ENCODE measurements around the gene FUOM. TPM values are rescaled to one million over a fixed set of nuclear protein-coding genes. Genes with fewer than 3 reads are reported as not detected.

The FUOM gene
- total RNA-seq, 1 donor from 2014 or later, result 5.1 TPM

GRCh38 chr10:133338080-133339071, 19.4 kb downstream of the FUOM start:
- Histone ChIP-seq H3K27me3 (ENCODE audit: low read depth) (peaks cover 91% of the 10 kb centered on the region), H3K9me3 (replicated peaks) (no peaks in the 10 kb centered on the region), H3K4me1 (peaks cover 23% of the 10 kb centered on the region), H3K27ac (replicated peaks) (no peak overlapping the region), H3K36me3 (no peaks in the 10 kb centered on the region), H3K4me3 (no peak overlapping the region)
- intact Hi-C loops (cut with micrococcal nuclease), result no loop called here
- TF ChIP-seq CTCF (IDR thresholded peaks at IDR 0.05; ENCODE audit: borderline replicate concordance), result no peak
- DNase-seq, result no peak

GRCh38 chr10:133337370-133337725, 20.5 kb downstream of the FUOM start:
- Histone ChIP-seq H3K27ac (replicated peaks) (no peak overlapping the region), H3K9me3 (replicated peaks) (no peaks in the 10 kb centered on the region), H3K27me3 (ENCODE audit: low read depth) (peaks cover 90% of the 10 kb centered on the region), H3K4me1 (peaks cover 23% of the 10 kb centered on the region), H3K4me3 (no peak overlapping the region), H3K36me3 (no peaks in the 10 kb centered on the region)
- no peak for DNase-seq
- TF ChIP-seq CTCF (IDR thresholded peaks at IDR 0.05; ENCODE audit: borderline replicate concordance), result no peak
- intact Hi-C loops (cut with micrococcal nuclease), result no loop called here

GRCh38 chr10:133336577-133337369, 21.0 kb downstream of the FUOM start, which contains the start of gene CALY:
CALY (minus strand) TSS chr10:133336896; CDS start chr10:133328989, 7,907 bp downstream.
- Histone ChIP-seq H3K4me1 (peaks cover 23% of the 10 kb centered on the region), H3K27ac (replicated peaks) (no peak within 1 kb of the TSS), H3K4me3 (peak within 1 kb of the TSS; percentile 58), H3K36me3 (no peaks in the 10 kb centered on the region), H3K27me3 (ENCODE audit: low read depth) (peaks cover 90% of the 10 kb centered on the region), H3K9me3 (replicated peaks) (no peaks in the 10 kb centered on the region)
- intact Hi-C loops (cut with micrococcal nuclease), result no loop called here
- DNase-seq, result no peak
- no peak for TF ChIP-seq CTCF (IDR thresholded peaks at IDR 0.05; ENCODE audit: borderline replicate concordance)

- H3K4me3 ChIP-seq, result peak overlapping the region; percentile 58
- H3K36me3 ChIP-seq, result no peaks in the 10 kb centered on the region
- no peaks in the 10 kb centered on the region for H3K9me3 ChIP-seq (replicated peaks)
- H3K4me1 ChIP-seq, result peaks cover 23% of the 10 kb centered on the region
- no peak overlapping the region for H3K27ac ChIP-seq (replicated peaks)
- intact Hi-C loops (cut with micrococcal nuclease), result no loop called here
- no peak for DNase-seq
- no peak for TF ChIP-seq CTCF (IDR thresholded peaks at IDR 0.05; ENCODE audit: borderline replicate concordance)
- peaks cover 90% of the 10 kb centered on the region for H3K27me3 ChIP-seq (ENCODE audit: low read depth)
Observed at GRCh38 chr10:133336118-133336576, 21.7 kb downstream of the FUOM start.

All from left ventricle myocardium inferior (tissue), 1 donor.